ENCODE results near the gene SLC46A3.

Gene SLC46A3, protein sequence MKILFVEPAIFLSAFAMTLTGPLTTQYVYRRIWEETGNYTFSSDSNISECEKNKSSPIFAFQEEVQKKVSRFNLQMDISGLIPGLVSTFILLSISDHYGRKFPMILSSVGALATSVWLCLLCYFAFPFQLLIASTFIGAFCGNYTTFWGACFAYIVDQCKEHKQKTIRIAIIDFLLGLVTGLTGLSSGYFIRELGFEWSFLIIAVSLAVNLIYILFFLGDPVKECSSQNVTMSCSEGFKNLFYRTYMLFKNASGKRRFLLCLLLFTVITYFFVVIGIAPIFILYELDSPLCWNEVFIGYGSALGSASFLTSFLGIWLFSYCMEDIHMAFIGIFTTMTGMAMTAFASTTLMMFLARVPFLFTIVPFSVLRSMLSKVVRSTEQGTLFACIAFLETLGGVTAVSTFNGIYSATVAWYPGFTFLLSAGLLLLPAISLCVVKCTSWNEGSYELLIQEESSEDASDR

DNA sequence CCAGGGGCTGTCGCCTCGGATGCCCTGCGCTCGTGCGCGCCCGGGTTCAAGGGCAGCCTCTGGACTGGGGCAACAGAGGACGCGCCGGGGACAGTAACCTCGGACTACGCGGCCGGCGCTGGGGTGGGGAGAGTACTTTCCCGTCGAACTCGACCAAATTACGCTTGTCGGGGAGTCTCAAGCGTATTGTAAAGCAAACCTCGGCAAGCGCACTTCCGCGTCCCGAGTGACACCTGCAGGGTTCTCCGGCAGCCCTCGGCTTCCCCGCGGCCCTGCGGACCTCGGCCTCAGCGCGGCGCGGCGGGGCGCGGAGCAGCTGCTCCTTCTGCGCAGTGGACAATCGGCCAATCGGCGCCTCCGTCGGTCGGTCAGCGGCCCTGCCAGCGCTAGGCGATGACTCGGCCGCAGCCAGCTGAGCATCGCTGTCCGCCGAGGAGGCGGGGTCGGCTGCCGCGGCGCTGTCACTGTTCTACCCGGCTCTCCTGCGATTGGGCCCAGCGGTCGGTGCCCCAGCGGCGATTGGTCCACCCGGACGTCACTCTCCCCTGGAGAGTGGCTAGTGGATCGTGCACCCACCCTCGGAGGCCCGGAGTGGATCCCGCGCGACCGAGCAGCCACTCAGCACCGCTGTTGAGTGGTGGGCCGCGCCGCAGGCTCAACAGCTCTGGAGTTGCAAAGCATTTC, at the start of gene SLC46A3:
Gene SLC46A3 (minus strand): TSS at position 428 of the 684 bp plus-strand sequence. CDS start 972 bp downstream, outside the sequence.
- peak within 1 kb of the TSS; percentile 76 to 79 for H3K4me3 ChIP-seq (replicated peaks in 1 of 2; ENCODE audit: low read depth in 2 of 2, low read length in 2 of 2)
- TF ChIP-seq, protein P1, sequence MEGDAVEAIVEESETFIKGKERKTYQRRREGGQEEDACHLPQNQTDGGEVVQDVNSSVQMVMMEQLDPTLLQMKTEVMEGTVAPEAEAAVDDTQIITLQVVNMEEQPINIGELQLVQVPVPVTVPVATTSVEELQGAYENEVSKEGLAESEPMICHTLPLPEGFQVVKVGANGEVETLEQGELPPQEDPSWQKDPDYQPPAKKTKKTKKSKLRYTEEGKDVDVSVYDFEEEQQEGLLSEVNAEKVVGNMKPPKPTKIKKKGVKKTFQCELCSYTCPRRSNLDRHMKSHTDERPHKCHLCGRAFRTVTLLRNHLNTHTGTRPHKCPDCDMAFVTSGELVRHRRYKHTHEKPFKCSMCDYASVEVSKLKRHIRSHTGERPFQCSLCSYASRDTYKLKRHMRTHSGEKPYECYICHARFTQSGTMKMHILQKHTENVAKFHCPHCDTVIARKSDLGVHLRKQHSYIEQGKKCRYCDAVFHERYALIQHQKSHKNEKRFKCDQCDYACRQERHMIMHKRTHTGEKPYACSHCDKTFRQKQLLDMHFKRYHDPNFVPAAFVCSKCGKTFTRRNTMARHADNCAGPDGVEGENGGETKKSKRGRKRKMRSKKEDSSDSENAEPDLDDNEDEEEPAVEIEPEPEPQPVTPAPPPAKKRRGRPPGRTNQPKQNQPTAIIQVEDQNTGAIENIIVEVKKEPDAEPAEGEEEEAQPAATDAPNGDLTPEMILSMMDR (IDR thresholded peaks at IDR 0.05; ENCODE audit: low read depth, low read length): no peak
- DNase-seq (ENCODE audit: low read depth in 2 of 2): peak; percentile 98 to 99

DNA sequence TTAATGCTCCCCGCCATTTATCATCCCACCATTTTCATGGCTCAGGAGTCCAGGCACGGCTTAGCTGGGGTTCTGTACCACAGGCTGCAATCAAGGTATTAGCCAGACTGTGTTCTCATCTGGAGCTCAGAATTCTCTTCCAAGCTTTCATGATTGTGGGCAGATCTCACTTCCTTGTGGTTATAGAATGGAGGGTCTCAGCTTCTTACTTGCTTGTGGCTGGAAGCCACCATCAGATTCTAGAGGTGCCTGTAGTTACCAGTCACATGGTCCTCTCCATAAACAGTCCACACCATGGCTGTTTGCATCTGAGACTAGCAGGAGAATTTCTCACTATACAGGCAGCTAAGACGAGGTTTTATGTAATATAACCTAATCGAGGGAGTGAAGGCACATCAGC, 45.1 kb upstream of the SLC46A3 start:
- no peak overlapping the region for H3K4me3 ChIP-seq (replicated peaks in 1 of 2; ENCODE audit: low read depth in 2 of 2, low read length in 2 of 2)
- TF ChIP-seq, protein P1 (IDR thresholded peaks at IDR 0.05; ENCODE audit: low read depth, low read length): no peak

DNA sequence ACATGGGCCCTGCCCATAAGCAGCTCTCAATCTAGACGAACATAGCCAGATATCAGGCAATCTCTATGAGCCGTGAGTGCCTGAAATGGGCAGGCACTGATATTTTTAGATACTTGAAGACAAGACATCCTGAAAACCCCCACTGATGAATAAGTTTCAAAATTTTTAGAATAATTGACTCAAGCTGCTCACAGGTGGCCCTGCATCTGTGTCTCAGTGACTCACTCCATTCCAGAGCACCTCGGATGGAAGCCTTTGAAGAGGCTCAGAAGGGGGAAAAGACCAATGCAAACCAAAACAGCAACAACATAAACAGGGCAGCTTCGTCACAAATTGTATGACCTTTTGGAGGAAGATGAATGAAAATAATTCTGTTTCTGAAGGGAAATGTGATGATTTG, 42.8 kb upstream of the SLC46A3 start:
- no peak overlapping the region for H3K4me3 ChIP-seq (replicated peaks in 1 of 2; ENCODE audit: low read depth in 2 of 2, low read length in 2 of 2)
- TF ChIP-seq, protein P1 (IDR thresholded peaks at IDR 0.05; ENCODE audit: low read depth, low read length): no peak
- peak in 1 of 2 donors; percentile 79 for DNase-seq (ENCODE audit: low read depth in 2 of 2)

More for the DNA sequence above, 45.1 kb upstream of the SLC46A3 start:
- no peak for DNase-seq (ENCODE audit: low read depth in 2 of 2)

DNA sequence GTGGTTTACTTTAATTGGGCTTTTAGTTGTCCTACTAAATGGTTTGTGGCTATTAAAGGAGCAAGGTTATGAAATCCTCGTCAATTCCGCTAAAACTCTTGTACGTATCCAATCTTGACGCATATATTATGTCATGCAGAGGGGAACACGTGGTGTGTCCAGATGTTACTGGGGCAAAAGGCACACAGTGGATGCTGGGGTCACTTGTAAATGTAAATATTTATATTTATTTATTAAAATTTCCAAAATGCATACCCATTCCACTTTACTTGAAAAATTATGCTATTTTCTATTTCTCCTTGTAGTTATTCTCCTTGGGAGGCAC, 36.7 kb upstream of the SLC46A3 start:
- no peak overlapping the region for H3K4me3 ChIP-seq (replicated peaks in 1 of 2; ENCODE audit: low read depth in 2 of 2, low read length in 2 of 2)
- no peak for DNase-seq (ENCODE audit: low read depth in 2 of 2)
- TF ChIP-seq, protein P1 (IDR thresholded peaks at IDR 0.05; ENCODE audit: low read depth, low read length): no peak

DNA sequence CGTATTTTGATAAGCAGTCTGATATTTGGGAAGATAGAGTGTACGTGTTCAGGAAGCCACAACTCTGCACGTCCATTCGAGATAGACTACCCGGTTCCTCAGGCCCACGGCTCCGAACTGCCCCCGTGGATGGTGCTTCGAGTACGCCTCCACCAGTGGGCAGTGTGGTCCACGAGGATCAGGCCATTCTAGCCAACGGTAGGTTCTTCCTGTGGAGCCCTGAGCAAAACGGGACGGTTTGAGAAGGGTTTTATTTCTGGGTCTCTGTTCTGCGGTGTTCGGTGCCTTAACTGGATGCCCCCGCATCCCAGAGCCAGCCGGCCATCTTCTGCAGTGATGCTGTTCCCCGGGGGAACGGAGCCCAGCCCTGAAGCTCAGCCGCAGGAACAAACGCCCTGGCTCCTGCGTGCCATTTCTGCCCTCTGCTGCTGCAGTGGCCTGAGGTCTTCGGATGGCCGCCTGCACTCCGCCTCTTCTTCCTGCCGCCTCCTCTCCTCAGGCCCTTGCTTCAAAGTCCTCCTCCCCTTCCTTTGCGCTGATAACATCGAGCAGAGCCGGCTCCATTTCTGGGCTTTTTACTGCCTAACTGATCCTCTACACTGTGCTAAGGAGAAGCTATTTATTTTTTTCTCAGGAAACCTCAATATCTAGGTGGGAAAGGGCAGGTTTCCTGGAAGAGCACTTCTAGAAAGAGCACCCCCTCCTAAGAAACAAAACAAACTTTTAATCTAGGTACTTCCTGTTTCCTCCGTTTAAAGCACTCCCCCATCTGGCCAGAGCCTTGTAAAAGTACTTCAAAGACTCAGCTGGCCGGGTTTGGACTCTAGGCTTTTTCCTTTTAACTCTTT, 36.2 kb upstream of the SLC46A3 start:
- peak; percentile 67 to 70 for DNase-seq (ENCODE audit: low read depth in 2 of 2)
- no peak overlapping the region for H3K4me3 ChIP-seq (replicated peaks in 1 of 2; ENCODE audit: low read depth in 2 of 2, low read length in 2 of 2)
- TF ChIP-seq, protein P1 (IDR thresholded peaks at IDR 0.05; ENCODE audit: low read depth, low read length): peak; percentile 21

DNA sequence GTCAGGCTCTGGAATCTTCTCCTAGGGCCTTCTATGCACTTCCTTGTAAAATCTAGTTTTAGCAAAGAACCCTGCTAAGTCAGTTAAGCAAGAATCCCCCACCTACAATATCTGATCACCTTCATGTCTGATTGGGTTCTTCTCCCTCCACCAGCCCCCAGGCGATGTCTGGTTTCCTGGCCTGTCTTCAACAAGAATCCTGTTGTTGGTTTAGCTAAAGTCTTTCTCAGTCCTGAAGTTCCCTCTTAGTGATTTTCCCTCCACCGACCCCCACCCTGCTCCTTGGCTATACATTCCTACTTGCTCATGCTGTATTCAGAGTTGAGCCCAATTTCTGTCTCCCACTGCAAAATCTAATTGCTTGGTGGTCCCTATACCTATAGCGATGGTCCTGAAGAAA, 35.2 kb upstream of the SLC46A3 start:
- H3K4me3 ChIP-seq (replicated peaks in 1 of 2; ENCODE audit: low read depth in 2 of 2, low read length in 2 of 2): no peak overlapping the region
- peak in 1 of 2 donors; percentile 17 for DNase-seq (ENCODE audit: low read depth in 2 of 2)
- TF ChIP-seq, protein P1 (IDR thresholded peaks at IDR 0.05; ENCODE audit: low read depth, low read length): no peak

All from cardiac fibroblast (primary cell).